GM21390 (cell line): ENCODE measurements around the gene MCL1.

ENCODE experiments used
- ATAC-seq: cut with Tn5 transposase; IDR thresholded peaks from one replicate; pipeline ENCODE4 v1.9.1; 2021; ENCODE audit not compliant: unreplicated experiment

MCL1 gene

GRCh38 chr1:150558303-150558704 is 21.1 kb downstream of the MCL1 start:
- ATAC-seq, result no peak

GRCh38 chr1:150557813-150558212 is 21.6 kb downstream of the MCL1 start:
- no peak for ATAC-seq

- ATAC-seq, result no peak
These were observed 22.3 kb downstream of the MCL1 start for GRCh38 chr1:150557065-150557600.

- ATAC-seq, result no peak
These were observed 23.2 kb downstream of the MCL1 start for GRCh38 chr1:150555971-150556865.

- ATAC-seq, result no peak
These were observed 24.0 kb downstream of the MCL1 start for GRCh38 chr1:150555198-150555970.

- ATAC-seq, result no peak
These were observed 25.3 kb downstream of the MCL1 start for GRCh38 chr1:150554086-150554452.

GRCh38 chr1:150553392-150554085 is 25.9 kb downstream of the MCL1 start:
- no peak for ATAC-seq

GRCh38 chr1:150552911-150553289 is 26.5 kb downstream of the MCL1 start:
- no peak for ATAC-seq

GRCh38 chr1:150552128-150552910 is 27.1 kb downstream of the MCL1 start:
- no peak for ATAC-seq

- no peak for ATAC-seq
These were observed 27.7 kb downstream of the MCL1 start for GRCh38 chr1:150551784-150552127.

- no peak for ATAC-seq
These were observed 28.2 kb downstream of the MCL1 start for GRCh38 chr1:150551051-150551783.

- no peak for ATAC-seq
These were observed 29.0 kb downstream of the MCL1 start for GRCh38 chr1:150550222-150551050.

- no peak for ATAC-seq
These were observed 29.8 kb downstream of the MCL1 start for GRCh38 chr1:150549496-150550221.

GRCh38 chr1:150548632-150549495 is 30.5 kb downstream of the MCL1 start, which contains the start of gene ADAMTSL4:
ADAMTSL4 (plus strand) TSS chr1:150549408; CDS start chr1:150552289, 2,881 bp downstream.
- peak; percentile 51 for ATAC-seq

GRCh38 chr1:150548324-150548631 is 31.1 kb downstream of the MCL1 start:
- ATAC-seq, result no peak

GRCh38 chr1:150546294-150546937 is 33.0 kb downstream of the MCL1 start:
- no peak for ATAC-seq

GRCh38 chr1:150545486-150546032 is 33.9 kb downstream of the MCL1 start:
- ATAC-seq, result no peak
